Measurements from ENCODE around the gene BPI.

The BPI gene

DNA sequence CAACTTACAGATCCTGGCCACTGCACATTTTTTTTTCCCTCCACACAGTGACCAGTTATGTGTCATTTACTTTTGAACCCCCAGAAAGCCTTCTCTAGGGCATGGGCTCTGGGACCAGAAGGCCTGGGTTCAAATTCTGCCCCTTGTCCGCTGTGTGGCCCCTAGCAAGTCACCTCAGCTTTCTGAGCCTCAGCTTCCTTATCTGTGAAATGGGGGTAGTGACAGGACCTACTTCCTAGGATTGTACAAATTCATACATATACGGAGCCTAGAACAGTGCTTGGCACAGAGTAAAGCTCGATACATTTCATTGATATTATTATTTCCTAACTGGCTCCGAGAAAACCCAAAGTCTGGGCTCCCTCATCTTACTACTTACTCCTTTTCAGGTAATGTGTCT is 1.6 kb downstream of the BPI start:
- Histone ChIP-seq H3K4me1 (ENCODE audit: insufficient read depth, low read length, severe bottlenecking) (no peaks in the 10 kb centered on the region), H3K9ac (ENCODE audit: low read length) (no peak overlapping the region), H3K27ac (ENCODE audit: low read depth, low read length, poor library complexity, severe bottlenecking) (no peak overlapping the region), H3K27me3 (ENCODE audit: insufficient read depth, low read length) (no peaks in the 10 kb centered on the region), H2AFZ (ENCODE audit: low read length) (no peak overlapping the region), H3K79me2 (ENCODE audit: insufficient read depth, low read length) (no peaks in the 10 kb centered on the region), H3F3A (ENCODE audit: insufficient read depth, low read length) (no peaks in the 10 kb centered on the region), H3K9me3 (ENCODE audit: low read length) (no peaks in the 10 kb centered on the region), H4K20me1 (ENCODE audit: insufficient read depth, low read length) (no peaks in the 10 kb centered on the region), H3K4me3 (ENCODE audit: low read depth, low read length, poor library complexity, severe bottlenecking) (no peak overlapping the region), H3K9me2 (ENCODE audit: low read depth, low read length) (no peaks in the 10 kb centered on the region), H3K36me3 (ENCODE audit: insufficient read depth, low read length) (no peaks in the 10 kb centered on the region), H3K4me2 (ENCODE audit: low read length) (no peak overlapping the region)
- no peak for TF ChIP-seq EZH2 (IDR thresholded peaks at IDR 0.05; ENCODE audit: borderline replicate concordance, low read length)
- TF ChIP-seq, protein P1, sequence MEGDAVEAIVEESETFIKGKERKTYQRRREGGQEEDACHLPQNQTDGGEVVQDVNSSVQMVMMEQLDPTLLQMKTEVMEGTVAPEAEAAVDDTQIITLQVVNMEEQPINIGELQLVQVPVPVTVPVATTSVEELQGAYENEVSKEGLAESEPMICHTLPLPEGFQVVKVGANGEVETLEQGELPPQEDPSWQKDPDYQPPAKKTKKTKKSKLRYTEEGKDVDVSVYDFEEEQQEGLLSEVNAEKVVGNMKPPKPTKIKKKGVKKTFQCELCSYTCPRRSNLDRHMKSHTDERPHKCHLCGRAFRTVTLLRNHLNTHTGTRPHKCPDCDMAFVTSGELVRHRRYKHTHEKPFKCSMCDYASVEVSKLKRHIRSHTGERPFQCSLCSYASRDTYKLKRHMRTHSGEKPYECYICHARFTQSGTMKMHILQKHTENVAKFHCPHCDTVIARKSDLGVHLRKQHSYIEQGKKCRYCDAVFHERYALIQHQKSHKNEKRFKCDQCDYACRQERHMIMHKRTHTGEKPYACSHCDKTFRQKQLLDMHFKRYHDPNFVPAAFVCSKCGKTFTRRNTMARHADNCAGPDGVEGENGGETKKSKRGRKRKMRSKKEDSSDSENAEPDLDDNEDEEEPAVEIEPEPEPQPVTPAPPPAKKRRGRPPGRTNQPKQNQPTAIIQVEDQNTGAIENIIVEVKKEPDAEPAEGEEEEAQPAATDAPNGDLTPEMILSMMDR (IDR thresholded peaks at IDR 0.05; ENCODE audit: low read length): no peak

DNA sequence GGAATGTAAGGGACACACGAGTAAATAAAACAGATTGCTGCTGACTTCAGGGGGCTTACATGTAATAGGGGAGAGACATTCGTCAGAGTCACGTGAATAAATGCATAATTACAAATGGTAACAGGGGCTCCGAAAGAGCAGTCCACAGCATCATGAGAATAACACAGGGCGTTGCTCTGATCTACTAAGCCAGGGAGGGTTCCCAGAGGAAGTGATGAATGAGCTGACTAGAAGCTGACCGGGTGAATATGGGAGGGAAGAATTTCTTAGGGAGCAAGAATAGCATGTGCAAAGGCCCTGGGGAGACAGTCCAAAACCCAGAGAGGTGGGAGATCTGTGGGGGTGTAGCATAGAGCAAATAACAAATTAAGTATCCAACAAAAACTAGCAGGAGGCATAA is 2.4 kb downstream of the BPI start:
- Histone ChIP-seq H3K9ac (ENCODE audit: low read length) (no peak overlapping the region), H4K20me1 (ENCODE audit: insufficient read depth, low read length) (no peaks in the 10 kb centered on the region), H3K4me1 (ENCODE audit: insufficient read depth, low read length, severe bottlenecking) (no peaks in the 10 kb centered on the region), H3K4me2 (ENCODE audit: low read length) (no peak overlapping the region), H3K9me2 (ENCODE audit: low read depth, low read length) (no peaks in the 10 kb centered on the region), H3K27me3 (ENCODE audit: insufficient read depth, low read length) (no peaks in the 10 kb centered on the region), H3K36me3 (ENCODE audit: insufficient read depth, low read length) (no peaks in the 10 kb centered on the region), H3F3A (ENCODE audit: insufficient read depth, low read length) (no peaks in the 10 kb centered on the region), H3K4me3 (ENCODE audit: low read depth, low read length, poor library complexity, severe bottlenecking) (no peak overlapping the region), H2AFZ (ENCODE audit: low read length) (no peak overlapping the region), H3K9me3 (ENCODE audit: low read length) (no peaks in the 10 kb centered on the region), H3K27ac (ENCODE audit: low read depth, low read length, poor library complexity, severe bottlenecking) (no peak overlapping the region), H3K79me2 (ENCODE audit: insufficient read depth, low read length) (no peaks in the 10 kb centered on the region)
- no peak for TF ChIP-seq EZH2 (IDR thresholded peaks at IDR 0.05; ENCODE audit: borderline replicate concordance, low read length)
- TF ChIP-seq, protein P1 (IDR thresholded peaks at IDR 0.05; ENCODE audit: low read length): no peak

DNA sequence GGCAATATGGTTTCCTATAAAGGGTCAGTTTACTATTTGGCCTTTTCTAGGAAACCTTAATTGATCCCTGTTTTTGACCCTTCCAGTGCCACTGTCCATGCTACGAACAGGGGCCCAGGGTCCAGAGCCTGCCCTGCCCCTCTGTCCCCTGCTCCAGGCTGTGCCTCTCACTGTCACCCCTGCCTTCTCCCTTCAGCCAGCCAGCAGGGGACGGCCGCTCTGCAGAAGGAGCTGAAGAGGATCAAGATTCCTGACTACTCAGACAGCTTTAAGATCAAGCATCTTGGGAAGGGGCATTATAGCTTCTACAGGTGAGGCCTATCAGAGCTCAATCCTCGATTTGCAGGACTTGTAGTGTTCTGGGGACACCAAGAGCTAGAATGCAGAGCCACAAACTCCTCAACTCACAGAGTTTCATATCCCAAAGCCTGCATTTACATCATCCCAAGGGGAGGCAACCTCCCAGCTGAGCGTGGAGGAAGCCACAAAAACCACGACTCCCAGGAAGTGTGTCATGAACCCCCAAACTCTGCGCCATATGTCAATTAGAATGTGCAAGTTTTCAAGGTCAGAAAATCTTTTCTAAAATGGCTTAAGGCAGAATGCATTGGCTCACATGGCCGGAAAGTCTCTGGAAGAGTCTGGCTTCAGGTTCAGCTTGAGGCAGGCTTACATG is 3.6 kb downstream of the BPI start:
- no peak overlapping the region for H3K4me2 ChIP-seq (ENCODE audit: low read length)
- no peaks in the 10 kb centered on the region for H3K27me3 ChIP-seq (ENCODE audit: insufficient read depth, low read length)
- no peaks in the 10 kb centered on the region for H3K4me1 ChIP-seq (ENCODE audit: insufficient read depth, low read length, severe bottlenecking)
- H3K9ac ChIP-seq (ENCODE audit: low read length): no peak overlapping the region
- TF ChIP-seq, protein P1 (IDR thresholded peaks at IDR 0.05; ENCODE audit: low read length): no peak
- TF ChIP-seq EZH2 (IDR thresholded peaks at IDR 0.05; ENCODE audit: borderline replicate concordance, low read length): no peak
- H3K36me3 ChIP-seq (ENCODE audit: insufficient read depth, low read length): no peaks in the 10 kb centered on the region
- H3K9me3 ChIP-seq (ENCODE audit: low read length): no peaks in the 10 kb centered on the region
- no peaks in the 10 kb centered on the region for H3K79me2 ChIP-seq (ENCODE audit: insufficient read depth, low read length)
- H4K20me1 ChIP-seq (ENCODE audit: insufficient read depth, low read length): no peaks in the 10 kb centered on the region
- no peaks in the 10 kb centered on the region for H3F3A ChIP-seq (ENCODE audit: insufficient read depth, low read length)
- H3K9me2 ChIP-seq (ENCODE audit: low read depth, low read length): no peaks in the 10 kb centered on the region
- no peak overlapping the region for H2AFZ ChIP-seq (ENCODE audit: low read length)
- H3K27ac ChIP-seq (ENCODE audit: low read depth, low read length, poor library complexity, severe bottlenecking): no peak overlapping the region
- H3K4me3 ChIP-seq (ENCODE audit: low read depth, low read length, poor library complexity, severe bottlenecking): no peak overlapping the region
